Loucy (cell line): ENCODE results near the gene IGFBP3.

Experiments used
- H2AFZ ChIP-seq: fragments of 200-600 bp; sonication (generic); 2 replicates; pipeline ENCODE4 v1.6.0; 2016; ENCODE audit warnings: antibody characterized with exemption, mild to moderate bottlenecking, low read length, moderate library complexity
- H3F3A ChIP-seq: fragments of 200-600 bp; 2 replicates; pipeline ENCODE4 v1.6.0; 2016; ENCODE audit warnings: antibody characterized with exemption, low read depth, mild to moderate bottlenecking
- H3K27me3 ChIP-seq: fragments of 200-600 bp; sonication (generic); 2 replicates; pipeline ENCODE4 v1.6.1; 2014; ENCODE audit warnings: low read length, mild to moderate bottlenecking; ENCODE audit not compliant: insufficient read depth, poor library complexity, severe bottlenecking
- H3K36me3 ChIP-seq: fragments of 200-600 bp; sonication (generic); 2 replicates; pipeline ENCODE4 v1.6.1; 2016; ENCODE audit warnings: low read length; ENCODE audit not compliant: insufficient read depth
- H3K4me1 ChIP-seq: fragments of 200-600 bp; sonication (generic); 2 replicates; pipeline ENCODE4 v1.5.1; 2014; ENCODE audit warnings: low read length, mild to moderate bottlenecking; ENCODE audit not compliant: insufficient read depth, poor library complexity, severe bottlenecking
- H3K4me2 ChIP-seq: fragments of 200-600 bp; sonication (generic); 2 replicates; pipeline ENCODE4 v1.6.0; 2014; ENCODE audit warnings: antibody characterized with exemption, low read length, low read depth, mild to moderate bottlenecking; ENCODE audit not compliant: poor library complexity, severe bottlenecking
- H3K4me3 ChIP-seq: fragments of 200-600 bp; sonication (generic); 2 replicates; pipeline ENCODE4 v1.5.1; 2014; ENCODE audit warnings: low read length, mild to moderate bottlenecking, mixed read lengths; ENCODE audit not compliant: poor library complexity, severe bottlenecking
- H3K79me2 ChIP-seq: fragments of 200-600 bp; sonication (generic); 2 replicates; pipeline ENCODE4 v1.6.1; 2014; ENCODE audit warnings: low read length; ENCODE audit not compliant: insufficient read depth
- H3K9ac ChIP-seq: fragments of 200-600 bp; sonication (generic); 2 replicates; pipeline ENCODE4 v1.6.0; 2014; ENCODE audit warnings: mild to moderate bottlenecking, low read depth, low read length, moderate library complexity; ENCODE audit not compliant: poor library complexity, severe bottlenecking
- H3K9me2 ChIP-seq: fragments of 200-600 bp; sonication (generic); replicated peaks from 2 replicates; pipeline ENCODE4 v1.6.1; 2016; ENCODE audit warnings: low read depth, low read length, mixed read lengths
- H3K9me3 ChIP-seq: fragments of 200-600 bp; sonication (generic); 2 replicates; pipeline ENCODE4 v1.6.1; 2014; ENCODE audit warnings: mild to moderate bottlenecking, antibody characterized with exemption, low read length, low read depth; ENCODE audit not compliant: insufficient read depth
- H4K20me1 ChIP-seq: fragments of 200-600 bp; sonication (generic); 2 replicates; pipeline ENCODE4 v1.6.0; 2014; ENCODE audit warnings: antibody characterized with exemption, low read length, mild to moderate bottlenecking; ENCODE audit not compliant: insufficient read depth, poor library complexity, severe bottlenecking
- CTCF ChIP-seq: fragments of 200-600 bp; sonication (generic); conservative IDR thresholded peaks from 2 replicates; pipeline ENCODE4 v1.5.1; 2014; ENCODE audit warnings: mild to moderate bottlenecking, antibody characterized with exemption, low read length
- EZH2phosphoT487 ChIP-seq: fragments of 200-600 bp; IDR thresholded peaks from 2 replicates; pipeline ENCODE4 v1.6.1; 2018; ENCODE audit warnings: antibody characterized with exemption, mild to moderate bottlenecking, moderate library complexity, borderline replicate concordance

The IGFBP3 gene

GRCh38 chr7:45888993-45889366 is 32.1 kb downstream of the IGFBP3 start:
- no peaks in the 10 kb centered on the region for H3K36me3 ChIP-seq
- H3K79me2 ChIP-seq: no peaks in the 10 kb centered on the region
- no peaks in the 10 kb centered on the region for H3F3A ChIP-seq
- no peak overlapping the region for H3K4me2 ChIP-seq
- no peak overlapping the region for H2AFZ ChIP-seq
- no peak overlapping the region for H3K9ac ChIP-seq
- H3K9me2 ChIP-seq: no peaks in the 10 kb centered on the region
- TF ChIP-seq CTCF: no peak
- no peak for TF ChIP-seq EZH2phosphoT487
- no peaks in the 10 kb centered on the region for H3K4me1 ChIP-seq
- no peaks in the 10 kb centered on the region for H3K9me3 ChIP-seq
- H3K27me3 ChIP-seq: no peaks in the 10 kb centered on the region
- H3K4me3 ChIP-seq: no peak overlapping the region
- no peaks in the 10 kb centered on the region for H4K20me1 ChIP-seq

DNA sequence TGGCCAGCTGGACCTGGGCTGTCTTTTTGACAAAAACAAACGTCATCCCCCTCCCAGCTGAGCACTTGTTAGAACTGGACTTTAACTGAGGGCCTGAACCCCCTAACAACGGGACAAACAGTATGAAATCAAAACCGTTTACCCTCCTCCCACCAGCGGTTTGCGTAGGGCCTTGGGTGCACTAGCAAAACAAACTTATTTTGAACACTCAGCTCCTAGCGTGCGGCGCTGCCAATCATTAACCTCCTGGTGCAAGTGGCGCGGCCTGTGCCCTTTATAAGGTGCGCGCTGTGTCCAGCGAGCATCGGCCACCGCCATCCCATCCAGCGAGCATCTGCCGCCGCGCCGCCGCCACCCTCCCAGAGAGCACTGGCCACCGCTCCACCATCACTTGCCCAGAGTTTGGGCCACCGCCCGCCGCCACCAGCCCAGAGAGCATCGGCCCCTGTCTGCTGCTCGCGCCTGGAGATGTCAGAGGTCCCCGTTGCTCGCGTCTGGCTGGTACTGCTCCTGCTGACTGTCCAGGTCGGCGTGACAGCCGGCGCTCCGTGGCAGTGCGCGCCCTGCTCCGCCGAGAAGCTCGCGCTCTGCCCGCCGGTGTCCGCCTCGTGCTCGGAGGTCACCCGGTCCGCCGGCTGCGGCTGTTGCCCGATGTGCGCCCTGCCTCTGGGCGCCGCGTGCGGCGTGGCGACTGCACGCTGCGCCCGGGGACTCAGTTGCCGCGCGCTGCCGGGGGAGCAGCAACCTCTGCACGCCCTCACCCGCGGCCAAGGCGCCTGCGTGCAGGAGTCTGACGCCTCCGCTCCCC is 32.7 kb downstream of the IGFBP3 start, which contains the start of gene IGFBP1:
Gene IGFBP1, plus strand, starts transcription at position 304 of the 808 bp plus-strand sequence. Its CDS starts 165 bp downstream, at position 469.
- TF ChIP-seq CTCF (no peak), EZH2phosphoT487 (no peak)
- H3K9me3 ChIP-seq: no peaks in the 10 kb centered on the region
- H3K9ac ChIP-seq: no peak within 1 kb of the TSS
- H3K27me3 ChIP-seq: no peaks in the 10 kb centered on the region
- no peaks in the 10 kb centered on the region for H3K36me3 ChIP-seq
- no peak within 1 kb of the TSS for H2AFZ ChIP-seq
- H4K20me1 ChIP-seq: no peaks in the 10 kb centered on the region
- H3K4me2 ChIP-seq: no peak within 1 kb of the TSS
- H3K9me2 ChIP-seq: no peaks in the 10 kb centered on the region
- no peak within 1 kb of the TSS for H3K4me3 ChIP-seq
- no peaks in the 10 kb centered on the region for H3K4me1 ChIP-seq
- no peaks in the 10 kb centered on the region for H3K79me2 ChIP-seq
- H3F3A ChIP-seq: no peaks in the 10 kb centered on the region

DNA sequence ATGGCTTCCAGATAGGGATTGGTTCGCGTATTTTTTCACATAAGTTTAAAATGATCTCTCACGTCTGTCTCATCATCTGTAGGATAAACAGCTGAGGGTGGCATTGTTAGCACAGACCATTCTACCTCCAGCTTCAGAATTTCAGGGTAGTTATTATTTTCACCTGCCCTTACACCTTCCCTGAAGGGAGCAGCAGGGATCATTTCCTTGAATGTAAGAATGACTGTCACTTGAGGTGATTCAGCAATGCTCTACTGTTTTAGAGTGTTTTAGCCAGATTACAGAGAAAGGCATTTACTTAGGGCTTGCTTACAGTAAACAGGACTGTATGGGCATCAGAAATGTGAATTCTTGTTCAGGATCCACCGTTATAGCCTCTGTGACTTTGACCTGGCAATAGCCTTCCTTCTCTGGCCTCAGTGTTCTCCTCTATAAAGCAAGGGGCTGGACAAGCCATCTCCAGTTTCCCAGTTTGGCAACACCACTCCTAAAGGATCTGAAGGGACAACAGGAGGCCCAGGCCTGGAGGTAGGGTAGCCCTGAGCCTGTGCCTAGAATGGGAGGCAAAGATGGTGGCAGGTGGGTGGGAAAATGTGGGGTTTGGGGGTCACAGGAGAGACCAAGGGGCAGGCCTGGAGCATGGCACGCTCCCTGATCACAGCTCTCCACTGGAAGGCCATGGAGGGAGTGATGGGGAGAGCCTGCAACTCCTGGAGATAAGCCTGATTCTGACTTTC is 34.0 kb downstream of the IGFBP3 start:
- no peaks in the 10 kb centered on the region for H3K4me1 ChIP-seq
- H3K4me3 ChIP-seq: no peak overlapping the region
- no peak overlapping the region for H2AFZ ChIP-seq
- H3K27me3 ChIP-seq: no peaks in the 10 kb centered on the region
- H4K20me1 ChIP-seq: no peaks in the 10 kb centered on the region
- TF ChIP-seq EZH2phosphoT487: no peak
- no peak for TF ChIP-seq CTCF
- no peaks in the 10 kb centered on the region for H3K79me2 ChIP-seq
- no peaks in the 10 kb centered on the region for H3F3A ChIP-seq
- H3K36me3 ChIP-seq: no peaks in the 10 kb centered on the region
- no peaks in the 10 kb centered on the region for H3K9me3 ChIP-seq
- H3K4me2 ChIP-seq: no peak overlapping the region
- H3K9ac ChIP-seq: no peak overlapping the region
- no peaks in the 10 kb centered on the region for H3K9me2 ChIP-seq
